ENCODE measurements around the gene LIX1L. TPM values are rescaled to one million over a fixed set of nuclear protein-coding genes. Genes with fewer than 3 reads are reported as not detected.

Gene LIX1L
- total and polyA plus RNA-seq, 2 of the 13 experiments (the other 11 are each of a cell fraction or from before 2014, with no cell fraction given), result 8.1 to 24.9 TPM

GRCh38 chr1:145891587-145892485 is 66.0 kb downstream of the LIX1L start (continued):
- 0 out of 2 replicates have a peak, but pooled peaks have one; percentile 57 for TF ChIP-seq ZBTB10 (CRISPR knock-in tag; IDR thresholded peaks at IDR 0.05; ENCODE audit: borderline replicate concordance)
- peak; percentile 11; the same call in 1 of the 2 replicates for TF ChIP-seq MIER2 (CRISPR knock-in tag; IDR thresholded peaks at IDR 0.05)
- TF ChIP-seq CHD4 (IDR thresholded peaks at IDR 0.05; ENCODE audit: borderline replicate concordance, low read length), result no peak
- no peak for TF ChIP-seq BATF2 (CRISPR knock-in tag; IDR thresholded peaks at IDR 0.05)
- TF ChIP-seq ZNF660 (CRISPR knock-in tag; IDR thresholded peaks at IDR 0.05; ENCODE audit: borderline replicate concordance, low read depth), result no peak
- no peak for TF ChIP-seq PAF1 (CRISPR knock-in tag; IDR thresholded peaks at IDR 0.05)
- TF ChIP-seq ZNF772 (CRISPR knock-in tag; IDR thresholded peaks at IDR 0.05), result peak; percentile 43; the same call in 1 of the 2 replicates
- no peak; the same call in 1 of the 2 replicates for TF ChIP-seq ZNF343 (CRISPR knock-in tag; IDR thresholded peaks at IDR 0.05)
- TF ChIP-seq, protein P1, sequence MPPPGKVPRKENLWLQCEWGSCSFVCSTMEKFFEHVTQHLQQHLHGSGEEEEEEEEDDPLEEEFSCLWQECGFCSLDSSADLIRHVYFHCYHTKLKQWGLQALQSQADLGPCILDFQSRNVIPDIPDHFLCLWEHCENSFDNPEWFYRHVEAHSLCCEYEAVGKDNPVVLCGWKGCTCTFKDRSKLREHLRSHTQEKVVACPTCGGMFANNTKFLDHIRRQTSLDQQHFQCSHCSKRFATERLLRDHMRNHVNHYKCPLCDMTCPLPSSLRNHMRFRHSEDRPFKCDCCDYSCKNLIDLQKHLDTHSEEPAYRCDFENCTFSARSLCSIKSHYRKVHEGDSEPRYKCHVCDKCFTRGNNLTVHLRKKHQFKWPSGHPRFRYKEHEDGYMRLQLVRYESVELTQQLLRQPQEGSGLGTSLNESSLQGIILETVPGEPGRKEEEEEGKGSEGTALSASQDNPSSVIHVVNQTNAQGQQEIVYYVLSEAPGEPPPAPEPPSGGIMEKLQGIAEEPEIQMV (CRISPR knock-in tag; IDR thresholded peaks at IDR 0.05; ENCODE audit: low read depth), result no peak
- peak; percentile 91 for TF ChIP-seq ZBTB7B (CRISPR knock-in tag; IDR thresholded peaks at IDR 0.05)
- peak; percentile 50; the same call in 1 of the 2 replicates for TF ChIP-seq ZNF607 (CRISPR knock-in tag; IDR thresholded peaks at IDR 0.05; ENCODE audit: borderline replicate concordance)
- TF ChIP-seq E2F2 (CRISPR knock-in tag; IDR thresholded peaks at IDR 0.05; ENCODE audit: borderline replicate concordance), result no peak
- no peak for TF ChIP-seq HOXA7 (CRISPR knock-in tag; IDR thresholded peaks at IDR 0.05)

Data from HepG2 (cell line).